HCT116 (cell line): ENCODE data around the gene CADPS2. TPM values are rescaled to one million over a fixed set of nuclear protein-coding genes. Genes with fewer than 3 reads are reported as not detected.

Experiments used
- ATAC-seq: fragments of 200-7000 bp; cut with Tn5 transposase; 2 replicates; pipeline ENCODE4 v1.9.1; 2020; ENCODE audit warnings: mild to moderate bottlenecking, moderate library complexity
- BruUV-seq: library from RNA; stranded (reverse); fragments of 400-500 nt; replicated peaks from 2 replicates; lab custom pipeline; 2021; lab: Mats Ljungman, UMichigan
- CTCF ChIA-PET: fragments of 300-600 bp; sonication (Branson Sonifier 250); formaldehyde crosslinking; loops from one replicate; lab custom pipeline; 2021; ENCODE audit warnings: antibody characterized with exemption; lab: Charles Lee
- POLR2A ChIA-PET: fragments of 300-600, 350-600 bp; sonication (Branson Sonifier 250); formaldehyde crosslinking; loops from one replicate; lab custom pipeline; 2021; ENCODE audit warnings: antibody characterized with exemption; lab: Charles Lee
- RAD21 ChIA-PET, 2 experiments: fragments of 300-600 bp; sonication (Branson Sonifier 250); formaldehyde crosslinking; loops; one replicate each; lab custom pipeline; 2023; ENCODE audit warnings: low total read pairs in 2 of 2; ENCODE audit not compliant: uncharacterized antibody in 2 of 2, unreplicated experiment in 2 of 2, low non-redundant PET in 1 of 2; lab: Charles Lee
- DNase-seq: peaks from one replicate; pipeline ENCODE4 v3.0.0-alpha.2; 2010; ENCODE audit warnings: low read depth, low spot score
- H2AFZ ChIP-seq: fragments of 200-600 bp; shearing (Covaris generic), sonication (generic); 2 replicates; pipeline ENCODE4 v1.6.1; 2017; ENCODE audit warnings: low read depth, mixed run types, mixed read lengths, antibody characterized with exemption, low read length; ENCODE audit not compliant: poor library complexity, severe bottlenecking
- H3K27ac ChIP-seq: 2 replicates; pipeline ENCODE4 v1.5.1; 2012; ENCODE audit warnings: low read depth, low read length
- H3K27me3 ChIP-seq: fragments of 200-600 bp; sonication (generic); 2 replicates; pipeline ENCODE4 v1.6.1; 2016; ENCODE audit warnings: mixed run types, low read length, mixed read lengths; ENCODE audit not compliant: insufficient read depth
- H3K36me3 ChIP-seq, 2 experiments: fragments of 200-500 bp in 1 of 2; fragments of 200-600 bp in 1 of 2; sonication (Bioruptor generic) in 1 of 2; sonication (generic) in 1 of 2; 2 replicates each; pipeline versions ENCODE4 v1.5.1 to v1.6.1; 2014 to 2016; ENCODE audit warnings: low read length in 2 of 2, inconsistent platforms in 1 of 2, mixed read lengths in 1 of 2, mixed run types in 1 of 2; ENCODE audit not compliant: insufficient read depth in 2 of 2, control insufficient read depth in 1 of 2
- H3K4me1 ChIP-seq, 2 experiments: fragments of 200-600 bp in 1 of 2; sonication (generic) in 1 of 2; 2 replicates each; pipeline versions ENCODE4 v1.5.1 to v1.6.1; 2012 to 2017; ENCODE audit warnings: low read length in 2 of 2, inconsistent platforms in 1 of 2, mild to moderate bottlenecking in 1 of 2, mixed read lengths in 1 of 2, mixed run types in 1 of 2, moderate library complexity in 1 of 2; ENCODE audit not compliant: insufficient read depth in 2 of 2, control insufficient read depth in 1 of 2
- H3K4me2 ChIP-seq: fragments of 200-600 bp; sonication (generic); 2 replicates; pipeline ENCODE4 v1.6.1; 2017; ENCODE audit warnings: mixed run types, low read length, mixed read lengths
- H3K4me3 ChIP-seq, 2 experiments: fragments of 200-600 bp in 1 of 2; sonication (generic) in 1 of 2; replicated peaks in 1 of 2; 2 replicates each; pipeline ENCODE4 v1.5.1; 2011 to 2016; ENCODE audit warnings: low read length in 2 of 2, control low read depth in 1 of 2, low read depth in 1 of 2, mild to moderate bottlenecking in 1 of 2, mixed read lengths in 1 of 2, mixed run types in 1 of 2
- H3K79me2 ChIP-seq: fragments of 200-600 bp; sonication (generic); 2 replicates; pipeline ENCODE4 v1.6.1; 2017; ENCODE audit warnings: mild to moderate bottlenecking, mixed run types, low read length, moderate library complexity, mixed read lengths; ENCODE audit not compliant: insufficient read depth
- H3K9ac ChIP-seq: fragments of 200-600 bp; sonication (generic); 2 replicates; pipeline ENCODE4 v1.6.1; 2016; ENCODE audit warnings: low read length, mixed read lengths
- H3K9me2 ChIP-seq: fragments of 200-600 bp; sonication (generic), shearing (Covaris generic); 2 replicates; pipeline ENCODE4 v1.6.1; 2017; ENCODE audit warnings: mixed run types, mild to moderate bottlenecking, moderate library complexity; ENCODE audit not compliant: insufficient read depth
- H3K9me3 ChIP-seq, 2 experiments: fragments of 200-500 bp in 1 of 2; fragments of 200-600 bp in 1 of 2; sonication (Bioruptor generic) in 1 of 2; sonication (generic) in 1 of 2; 2 replicates each; pipeline ENCODE4 v1.6.1; 2014 to 2017; ENCODE audit warnings: low read length in 2 of 2, mixed read lengths in 2 of 2, inconsistent platforms in 1 of 2, low read depth in 1 of 2, mild to moderate bottlenecking in 1 of 2, mixed run types in 1 of 2, moderate library complexity in 1 of 2; ENCODE audit not compliant: control insufficient read depth in 1 of 2, insufficient read depth in 1 of 2
- H4K20me1 ChIP-seq: fragments of 200-600 bp; sonication (generic), shearing (Covaris generic); 2 replicates; pipeline ENCODE4 v1.6.1; 2017; ENCODE audit warnings: mixed run types, mild to moderate bottlenecking, moderate library complexity; ENCODE audit not compliant: insufficient read depth
- ATF3 ChIP-seq: IDR thresholded peaks from 2 replicates; pipeline ENCODE4 v1.6.1; 2012
- CTCF ChIP-seq, 3 experiments: fragments of 200-600 bp in 1 of 3; sonication (generic) in 1 of 3; IDR thresholded peaks in 2 of 3; conservative IDR thresholded peaks in 1 of 3; 2 replicates each; pipeline ENCODE4 v1.5.1; 2012 to 2017; ENCODE audit warnings: low read depth in 2 of 3, low read length in 2 of 3, antibody characterized with exemption in 1 of 3, borderline replicate concordance in 1 of 3, control low read depth in 1 of 3, mild to moderate bottlenecking in 1 of 3, mixed read lengths in 1 of 3, mixed run types in 1 of 3, moderate library complexity in 1 of 3; ENCODE audit not compliant: insufficient read depth in 1 of 3
- ELF1 ChIP-seq: IDR thresholded peaks from 2 replicates; pipeline ENCODE4 v1.6.1; 2012; ENCODE audit warnings: low read depth, borderline replicate concordance
- EZH2phosphoT487 ChIP-seq: fragments of 200-600 bp; IDR thresholded peaks from 2 replicates; pipeline ENCODE4 v1.6.1; 2018; ENCODE audit warnings: antibody characterized with exemption, borderline replicate concordance
- FOSL1 ChIP-seq: IDR thresholded peaks from 2 replicates; pipeline ENCODE4 v1.6.1; 2012; ENCODE audit warnings: low read depth
- JUND ChIP-seq: IDR thresholded peaks from 2 replicates; pipeline ENCODE4 v1.6.1; 2012
- MAX ChIP-seq: IDR thresholded peaks from 2 replicates; pipeline ENCODE4 v1.6.1; 2012
- REST ChIP-seq: IDR thresholded peaks from 2 replicates; pipeline ENCODE4 v1.6.1; 2012; ENCODE audit warnings: low read depth
- SRF ChIP-seq: IDR thresholded peaks from 2 replicates; pipeline ENCODE4 v1.6.1; 2012; ENCODE audit warnings: low read depth
- YY1 ChIP-seq: IDR thresholded peaks from 2 replicates; pipeline ENCODE4 v1.6.1; 2011; ENCODE audit warnings: low read length, low read depth, moderate library complexity, mild to moderate bottlenecking; ENCODE audit not compliant: insufficient replicate concordance; ENCODE audit errors: extremely low read depth
- ZBTB33 ChIP-seq: IDR thresholded peaks from 2 replicates; pipeline ENCODE4 v1.6.1; 2011; ENCODE audit warnings: mild to moderate bottlenecking, low read length, moderate library complexity; ENCODE audit not compliant: insufficient replicate concordance; ENCODE audit errors: extremely low read depth
- ZFX ChIP-seq: fragments of 450-650 bp; IDR thresholded peaks from 2 replicates; pipeline ENCODE4 v1.6.1; 2017
- ZNF274 ChIP-seq: fragments of 200-500 bp; sonication (Bioruptor generic); IDR thresholded peaks from 2 replicates; pipeline ENCODE4 v1.6.1; 2014; ENCODE audit warnings: mild to moderate bottlenecking, low read depth, low read length, inconsistent platforms
- intact Hi-C: fragments of 100-400 bp; cut with micrococcal nuclease; formaldehyde crosslinking; loops from 2 replicates; pipeline ENCODE4 v1.10.0; 2022
- total RNA-seq: library from RNA; stranded (reverse); gene quantifications from one replicate; pipeline ENCODE4 v1.2.1, GENCODE V29; 2021; ENCODE audit not compliant: unreplicated experiment

CADPS2 gene
- total RNA-seq, 1 experiment from 2014 or later: 7.5 TPM

GRCh38 chr7:122412441-122412840, 473.8 kb downstream of the CADPS2 start:
- Histone ChIP-seq H3K9ac (no peak overlapping the region), H3K4me1 (no peaks in the 10 kb centered on the region), H3K36me3 (no peaks in the 10 kb centered on the region), H3K9me3 (no peaks in the 10 kb centered on the region), H3K79me2 (no peaks in the 10 kb centered on the region), H3K9me2 (no peaks in the 10 kb centered on the region), H2AFZ (no peak overlapping the region), H3K27ac (no peak overlapping the region), H3K4me2 (no peak overlapping the region), H3K4me3 (no peak overlapping the region), H4K20me1 (no peaks in the 10 kb centered on the region), H3K27me3 (no peaks in the 10 kb centered on the region)
- CTCF ChIA-PET: no interaction called here
- intact Hi-C loops: no loop called here
- TF ChIP-seq ZFX: no peak
- TF ChIP-seq ELF1: no peak
- no peak for TF ChIP-seq JUND
- TF ChIP-seq CTCF (IDR thresholded peaks at IDR 0.05 in 2 of 3, conservative IDR thresholded peaks at IDR 0.05 in 1 of 3; ENCODE audit: borderline replicate concordance in 1 of 3, insufficient read depth in 1 of 3, low read depth in 2 of 3, low read length in 2 of 3): no peak
- no peak for TF ChIP-seq MAX
- no TSS peak for BruUV-seq
- RAD21 ChIA-PET: no interaction called here
- no peak for DNase-seq
- ATAC-seq: no peak
- POLR2A ChIA-PET: no interaction called here

- POLR2A ChIA-PET: no interaction called here
- no peak overlapping the region for H2AFZ ChIP-seq
- H3K9me3 ChIP-seq: no peaks in the 10 kb centered on the region
- BruUV-seq: no TSS peak
- no peak overlapping the region for H3K4me2 ChIP-seq
- no peaks in the 10 kb centered on the region for H3K27me3 ChIP-seq
- CTCF ChIA-PET: no interaction called here
- RAD21 ChIA-PET: no interaction called here
- no peak overlapping the region for H3K9ac ChIP-seq
- no peaks in the 10 kb centered on the region for H3K4me1 ChIP-seq
- H3K36me3 ChIP-seq: no peaks in the 10 kb centered on the region
- no peak overlapping the region for H3K4me3 ChIP-seq
- intact Hi-C loops: no loop called here
- DNase-seq: no peak
- H3K27ac ChIP-seq: no peak overlapping the region
- H4K20me1 ChIP-seq: no peaks in the 10 kb centered on the region
- no peaks in the 10 kb centered on the region for H3K9me2 ChIP-seq
- H3K79me2 ChIP-seq: no peaks in the 10 kb centered on the region
- ATAC-seq: no peak
- TF ChIP-seq ZFX: no peak
- no peak for TF ChIP-seq ELF1
- TF ChIP-seq FOSL1: no peak
- TF ChIP-seq ZBTB33: no peak
- no peak for TF ChIP-seq REST
- TF ChIP-seq YY1: no peak
- TF ChIP-seq SRF: no peak
- no peak for TF ChIP-seq ATF3
- no peak for TF ChIP-seq ZNF274
- no peak for TF ChIP-seq EZH2phosphoT487
These were observed 479.1 kb downstream of the CADPS2 start for GRCh38 chr7:122407195-122407594.
